T47D (cell line): Measurements from ENCODE around the gene PDIA2.

Experiments used
- DNase-seq, 2 experiments: peaks; one replicate each; pipeline versions ENCODE4 v3.0.0 to v3.0.0-alpha.2; 2011 to 2012; ENCODE audit warnings: low read depth in 1 of 2, low spot score in 1 of 2
- JUND ChIP-seq: IDR thresholded peaks from 2 replicates; pipeline ENCODE4 v1.6.1; 2012; ENCODE audit warnings: low read depth
- in situ Hi-C: cut with HindIII; loops from 2 replicates; pipeline ENCODE4 v1.10.0; 2016; ENCODE audit warnings: low sequenced_read_pairs, low pct_unique_long_range_greater_than_20kb

The PDIA2 gene

GRCh38 chr16:286491-287297, 3.7 kb downstream of the PDIA2 start:
- no peak for TF ChIP-seq JUND
- in situ Hi-C loops: no loop called here

GRCh38 chr16:287298-287811, 4.4 kb downstream of the PDIA2 start:
- in situ Hi-C loops: no loop called here
- TF ChIP-seq JUND: no peak
- no peak for DNase-seq

More at GRCh38 chr16:286491-287297, 3.7 kb downstream of the PDIA2 start:
- DNase-seq: no peak

GRCh38 chr16:287981-288920, 5.3 kb downstream of the PDIA2 start:
- DNase-seq: no peak
- in situ Hi-C loops: no loop called here
- no peak for TF ChIP-seq JUND

GRCh38 chr16:289395-289997, 6.5 kb downstream of the PDIA2 start:
- in situ Hi-C loops: no loop called here
- DNase-seq: no peak
- TF ChIP-seq JUND: no peak

- in situ Hi-C loops: no loop called here
- no peak for DNase-seq
- TF ChIP-seq JUND: no peak
These were observed 7.2 kb downstream of the PDIA2 start for GRCh38 chr16:290015-290680.

GRCh38 chr16:290681-291405, 7.9 kb downstream of the PDIA2 start:
- no peak for DNase-seq
- TF ChIP-seq JUND: no peak
- in situ Hi-C loops: no loop called here

GRCh38 chr16:291539-291938, 8.6 kb downstream of the PDIA2 start:
- no peak for DNase-seq
- no peak for TF ChIP-seq JUND

GRCh38 chr16:293043-293775, 10.2 kb downstream of the PDIA2 start:
- no peak for DNase-seq
- no peak for TF ChIP-seq JUND
- in situ Hi-C loops: no loop called here

More at GRCh38 chr16:291539-291938, 8.6 kb downstream of the PDIA2 start:
- in situ Hi-C loops: no loop called here

- no peak for DNase-seq
- in situ Hi-C loops: no loop called here
- no peak for TF ChIP-seq JUND
These were observed 13.3 kb downstream of the PDIA2 start for GRCh38 chr16:296276-296675.

GRCh38 chr16:296806-297510, 14.0 kb downstream of the PDIA2 start:
- TF ChIP-seq JUND: no peak
- DNase-seq: no peak
- in situ Hi-C loops: no loop called here
